ENCODE data around the gene KIFAP3.
A peak's percentile ranks its signal among the peaks of the same experiment; 100 is the strongest.
"Not testable (repeated sequence)": the region's sequence is repeated elsewhere in the genome, so short reads cannot be mapped to it uniquely, and the experiment has no call there.

The KIFAP3 gene

GRCh38 chr1:169941982-169942830 is 132.3 kb downstream of the KIFAP3 start:
- H3K9me3 Mint-ChIP-seq, result no peaks in the 10 kb centered on the region
- H3K27me3 Mint-ChIP-seq (ENCODE audit: low read depth), result peaks cover 2% of the 10 kb centered on the region
- DNase-seq (ENCODE audit: low spot score), result no peak
- no peak overlapping the region for H3K4me3 Mint-ChIP-seq
- no peak overlapping the region for H3K27ac Mint-ChIP-seq
- no peaks in the 10 kb centered on the region for H3K4me1 Mint-ChIP-seq (ENCODE audit: low read depth)
- no peaks in the 10 kb centered on the region for H3K36me3 Mint-ChIP-seq (ENCODE audit: low read depth)

GRCh38 chr1:169933984-169934725 is 140.3 kb downstream of the KIFAP3 start:
- Mint-ChIP-seq H3K27ac (no peak overlapping the region), H3K4me3 (no peak overlapping the region), H3K4me1 (ENCODE audit: low read depth) (no peaks in the 10 kb centered on the region), H3K9me3 (no peaks in the 10 kb centered on the region), H3K27me3 (ENCODE audit: low read depth) (peaks cover 5% of the 10 kb centered on the region), H3K36me3 (ENCODE audit: low read depth) (no peaks in the 10 kb centered on the region)
- no peak for DNase-seq (ENCODE audit: low spot score)

- no peak overlapping the region for H3K27ac Mint-ChIP-seq
- no peak overlapping the region for H3K4me3 Mint-ChIP-seq
- H3K4me1 Mint-ChIP-seq (ENCODE audit: low read depth), result peaks cover 2% of the 10 kb centered on the region
- H3K9me3 Mint-ChIP-seq, result no peaks in the 10 kb centered on the region
- H3K27me3 Mint-ChIP-seq (ENCODE audit: low read depth), result peaks cover 14% of the 10 kb centered on the region
- no peaks in the 10 kb centered on the region for H3K36me3 Mint-ChIP-seq (ENCODE audit: low read depth)
- DNase-seq (ENCODE audit: low spot score), result no peak
Observed at GRCh38 chr1:169931795-169932231, 142.7 kb downstream of the KIFAP3 start.

GRCh38 chr1:169929210-169929526 is 145.3 kb downstream of the KIFAP3 start:
- no peaks in the 10 kb centered on the region for H3K9me3 Mint-ChIP-seq
- no peak for DNase-seq (ENCODE audit: low spot score)
- H3K27ac Mint-ChIP-seq, result no peak overlapping the region
- peaks cover 11% of the 10 kb centered on the region for H3K27me3 Mint-ChIP-seq (ENCODE audit: low read depth)
- no peak overlapping the region for H3K4me3 Mint-ChIP-seq
- peaks cover 8% of the 10 kb centered on the region for H3K4me1 Mint-ChIP-seq (ENCODE audit: low read depth)
- peaks cover 1% of the 10 kb centered on the region for H3K36me3 Mint-ChIP-seq (ENCODE audit: low read depth)

GRCh38 chr1:169928438-169929209 is 145.9 kb downstream of the KIFAP3 start:
- Mint-ChIP-seq H3K9me3 (no peaks in the 10 kb centered on the region), H3K27ac (no peak overlapping the region)
- no peak for DNase-seq (ENCODE audit: low spot score)

GRCh38 chr1:169925505-169926482 is 148.7 kb downstream of the KIFAP3 start:
- no peak for DNase-seq (ENCODE audit: low spot score)
- Mint-ChIP-seq H3K4me3 (peak overlapping the region; percentile 63), H3K9me3 (no peaks in the 10 kb centered on the region), H3K27ac (peak overlapping the region; percentile 77), H3K36me3 (ENCODE audit: low read depth) (peaks cover 7% of the 10 kb centered on the region), H3K27me3 (ENCODE audit: low read depth) (peaks cover 14% of the 10 kb centered on the region), H3K4me1 (ENCODE audit: low read depth) (peaks cover 8% of the 10 kb centered on the region)

More at GRCh38 chr1:169928438-169929209, 145.9 kb downstream of the KIFAP3 start:
- Mint-ChIP-seq H3K36me3 (ENCODE audit: low read depth) (peaks cover 1% of the 10 kb centered on the region), H3K4me3 (no peak overlapping the region), H3K4me1 (ENCODE audit: low read depth) (peaks cover 8% of the 10 kb centered on the region), H3K27me3 (ENCODE audit: low read depth) (peaks cover 11% of the 10 kb centered on the region)

- H3K9me3 Mint-ChIP-seq, result no peaks in the 10 kb centered on the region
- peaks cover 8% of the 10 kb centered on the region for H3K4me1 Mint-ChIP-seq (ENCODE audit: low read depth)
- H3K4me3 Mint-ChIP-seq, result no peak overlapping the region
- no peak overlapping the region for H3K27ac Mint-ChIP-seq
- H3K27me3 Mint-ChIP-seq (ENCODE audit: low read depth), result peaks cover 14% of the 10 kb centered on the region
- no peak for DNase-seq (ENCODE audit: low spot score)
- peaks cover 7% of the 10 kb centered on the region for H3K36me3 Mint-ChIP-seq (ENCODE audit: low read depth)
Observed at GRCh38 chr1:169924829-169925228, 149.7 kb downstream of the KIFAP3 start.

- H3K27me3 Mint-ChIP-seq (ENCODE audit: low read depth), result peaks cover 14% of the 10 kb centered on the region
Observed at GRCh38 chr1:169924063-169924462, 150.4 kb downstream of the KIFAP3 start.

GRCh38 chr1:169921080-169921479 is 153.4 kb downstream of the KIFAP3 start:
- DNase-seq (ENCODE audit: low spot score), result no peak
- Mint-ChIP-seq H3K4me1 (ENCODE audit: low read depth) (peaks cover 4% of the 10 kb centered on the region), H3K9me3 (no peaks in the 10 kb centered on the region), H3K27ac (no peak overlapping the region), H3K36me3 (ENCODE audit: low read depth) (peaks cover 7% of the 10 kb centered on the region), H3K27me3 (ENCODE audit: low read depth) (peaks cover 3% of the 10 kb centered on the region), H3K4me3 (no peak overlapping the region)

More at GRCh38 chr1:169924063-169924462, 150.4 kb downstream of the KIFAP3 start:
- peaks cover 8% of the 10 kb centered on the region for H3K4me1 Mint-ChIP-seq (ENCODE audit: low read depth)
- H3K27ac Mint-ChIP-seq, result no peak overlapping the region
- H3K9me3 Mint-ChIP-seq, result no peaks in the 10 kb centered on the region
- H3K4me3 Mint-ChIP-seq, result no peak overlapping the region
- peaks cover 7% of the 10 kb centered on the region for H3K36me3 Mint-ChIP-seq (ENCODE audit: low read depth)
- DNase-seq (ENCODE audit: low spot score), result no peak

- no peaks in the 10 kb centered on the region for H3K9me3 Mint-ChIP-seq
- no peak overlapping the region for H3K4me3 Mint-ChIP-seq
- H3K27ac Mint-ChIP-seq, result no peak overlapping the region
- peaks cover 6% of the 10 kb centered on the region for H3K36me3 Mint-ChIP-seq (ENCODE audit: low read depth)
- H3K27me3 Mint-ChIP-seq (ENCODE audit: low read depth), result peaks cover 3% of the 10 kb centered on the region
- DNase-seq (ENCODE audit: low spot score), result no peak
- peaks cover 8% of the 10 kb centered on the region for H3K4me1 Mint-ChIP-seq (ENCODE audit: low read depth)
Observed at GRCh38 chr1:169918927-169919326, 155.6 kb downstream of the KIFAP3 start.

- H3K36me3 Mint-ChIP-seq (ENCODE audit: low read depth); H3K27ac Mint-ChIP-seq; H3K27me3 Mint-ChIP-seq (ENCODE audit: low read depth); DNase-seq (ENCODE audit: low spot score); H3K9me3 Mint-ChIP-seq; H3K4me1 Mint-ChIP-seq (ENCODE audit: low read depth); H3K4me3 Mint-ChIP-seq: not testable (repeated sequence)
Observed at GRCh38 chr1:169918220-169918619, 156.3 kb downstream of the KIFAP3 start.

GRCh38 chr1:169915150-169915549 is 159.3 kb downstream of the KIFAP3 start:
- no peaks in the 10 kb centered on the region for H3K27me3 Mint-ChIP-seq (ENCODE audit: low read depth)
- DNase-seq (ENCODE audit: low spot score), result no peak
- H3K4me1 Mint-ChIP-seq (ENCODE audit: low read depth), result peaks cover 13% of the 10 kb centered on the region
- no peak overlapping the region for H3K4me3 Mint-ChIP-seq
- no peak overlapping the region for H3K27ac Mint-ChIP-seq
- H3K36me3 Mint-ChIP-seq (ENCODE audit: low read depth), result no peaks in the 10 kb centered on the region
- H3K9me3 Mint-ChIP-seq, result no peaks in the 10 kb centered on the region

- Mint-ChIP-seq H3K4me1 (ENCODE audit: low read depth) (peaks cover 13% of the 10 kb centered on the region), H3K27me3 (ENCODE audit: low read depth) (no peaks in the 10 kb centered on the region), H3K9me3 (no peaks in the 10 kb centered on the region), H3K36me3 (ENCODE audit: low read depth) (no peaks in the 10 kb centered on the region), H3K4me3 (no peak overlapping the region), H3K27ac (no peak overlapping the region)
- no peak for DNase-seq (ENCODE audit: low spot score)
Observed at GRCh38 chr1:169914531-169914930, 160.0 kb downstream of the KIFAP3 start.
